Nephron progenitor cell (in vitro differentiated cells): ENCODE results near the gene HK2.
"Not testable (repeated sequence)": the region's sequence is repeated elsewhere in the genome, so short reads cannot be mapped to it uniquely, and the experiment has no call there.

ENCODE experiments used
- DNase-seq: peaks from one replicate; pipeline ENCODE4 v3.0.0; 2021
- H3K27ac Mint-ChIP-seq: 2 replicates; pipeline ENCODE4 v1.8.0; 2021; ENCODE audit warnings: mild to moderate bottlenecking, moderate library complexity, mixed read lengths
- H3K27me3 Mint-ChIP-seq: 2 replicates; pipeline ENCODE4 v1.8.0; 2021; ENCODE audit warnings: mild to moderate bottlenecking, low read depth, mixed read lengths; ENCODE audit not compliant: poor library complexity
- H3K36me3 Mint-ChIP-seq: 2 replicates; pipeline ENCODE4 v1.8.0; 2021; ENCODE audit warnings: low read depth, mixed read lengths
- H3K4me1 Mint-ChIP-seq: 2 replicates; pipeline ENCODE4 v1.8.0; 2021; ENCODE audit warnings: mixed read lengths
- H3K4me3 Mint-ChIP-seq: 2 replicates; pipeline ENCODE4 v1.8.0; 2021; ENCODE audit warnings: mild to moderate bottlenecking, moderate library complexity, mixed read lengths
- H3K9me3 Mint-ChIP-seq: 2 replicates; pipeline ENCODE4 v1.8.0; 2021; ENCODE audit warnings: mild to moderate bottlenecking, moderate library complexity, mixed read lengths
- CTCF ChIP-seq: fragments of 200-600 bp; sonication (generic); IDR thresholded peaks from 2 replicates; pipeline ENCODE4 v1.5.0; 2021; ENCODE audit warnings: antibody characterized with exemption

HK2 gene

GRCh38 chr2:74854401-74854800 is 20.5 kb downstream of the HK2 start:
- Mint-ChIP-seq H3K4me3 (no peak overlapping the region), H3K4me1 (peaks cover 30% of the 10 kb centered on the region), H3K27me3 (no peaks in the 10 kb centered on the region), H3K27ac (no peak overlapping the region), H3K36me3 (peaks cover 45% of the 10 kb centered on the region), H3K9me3 (no peaks in the 10 kb centered on the region)
- no peak for DNase-seq
- TF ChIP-seq CTCF, result no peak

DNA sequence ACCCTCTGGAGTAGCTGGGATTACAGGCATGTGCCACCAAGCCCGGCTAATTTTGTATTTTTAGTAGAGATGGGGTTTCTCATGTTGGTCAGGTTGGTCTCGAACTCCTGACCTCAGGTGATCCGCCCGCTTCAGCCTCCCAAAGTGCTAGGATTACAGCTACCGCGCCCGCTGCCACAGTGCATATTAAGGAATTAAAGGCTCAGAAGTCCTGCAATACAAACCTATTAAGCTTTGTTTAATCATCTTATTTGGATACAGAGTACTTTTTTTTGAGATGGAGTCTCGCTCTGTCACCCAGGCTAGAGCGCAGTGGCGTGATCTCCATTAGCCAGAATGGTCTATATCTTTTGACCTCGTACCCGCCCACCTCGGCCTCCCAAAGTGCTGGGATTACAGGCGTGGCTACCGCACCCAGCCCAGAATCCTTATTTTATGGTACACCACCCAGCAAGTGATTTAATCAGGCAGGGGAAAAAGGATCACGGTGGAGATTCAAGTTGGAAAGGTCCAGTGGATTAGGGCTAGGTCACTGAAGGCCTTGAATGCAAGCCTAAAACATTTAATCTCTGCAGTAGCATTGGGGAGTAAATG is 21.3 kb downstream of the HK2 start:
- Mint-ChIP-seq H3K27ac (peak overlapping the region; percentile 21), H3K4me1 (peaks cover 25% of the 10 kb centered on the region), H3K36me3 (peaks cover 48% of the 10 kb centered on the region)
- not testable (repeated sequence) for DNase-seq, H3K9me3 Mint-ChIP-seq, H3K4me3 Mint-ChIP-seq, H3K27me3 Mint-ChIP-seq

- Mint-ChIP-seq H3K4me3 (no peak overlapping the region), H3K9me3 (no peaks in the 10 kb centered on the region), H3K4me1 (peaks cover 19% of the 10 kb centered on the region), H3K36me3 (peaks cover 53% of the 10 kb centered on the region), H3K27ac (peak overlapping the region; percentile 72), H3K27me3 (no peaks in the 10 kb centered on the region)
- no peak for DNase-seq
- no peak for TF ChIP-seq CTCF
Observed at GRCh38 chr2:74856004-74856578, 22.2 kb downstream of the HK2 start.

- no peak for TF ChIP-seq CTCF
- Mint-ChIP-seq H3K27me3 (no peaks in the 10 kb centered on the region), H3K9me3 (no peaks in the 10 kb centered on the region), H3K4me3 (no peak overlapping the region), H3K36me3 (peaks cover 53% of the 10 kb centered on the region), H3K27ac (peak overlapping the region; percentile 72), H3K4me1 (peaks cover 17% of the 10 kb centered on the region)
- no peak for DNase-seq
Observed at GRCh38 chr2:74856599-74856998, 22.7 kb downstream of the HK2 start.

- TF ChIP-seq CTCF, result no peak
- Mint-ChIP-seq H3K4me1 (peaks cover 17% of the 10 kb centered on the region), H3K27me3 (no peaks in the 10 kb centered on the region), H3K9me3 (no peaks in the 10 kb centered on the region), H3K27ac (no peak overlapping the region), H3K36me3 (peaks cover 59% of the 10 kb centered on the region), H3K4me3 (no peak overlapping the region)
- DNase-seq, result no peak
Observed at GRCh38 chr2:74857215-74857614, 23.3 kb downstream of the HK2 start.

DNA sequence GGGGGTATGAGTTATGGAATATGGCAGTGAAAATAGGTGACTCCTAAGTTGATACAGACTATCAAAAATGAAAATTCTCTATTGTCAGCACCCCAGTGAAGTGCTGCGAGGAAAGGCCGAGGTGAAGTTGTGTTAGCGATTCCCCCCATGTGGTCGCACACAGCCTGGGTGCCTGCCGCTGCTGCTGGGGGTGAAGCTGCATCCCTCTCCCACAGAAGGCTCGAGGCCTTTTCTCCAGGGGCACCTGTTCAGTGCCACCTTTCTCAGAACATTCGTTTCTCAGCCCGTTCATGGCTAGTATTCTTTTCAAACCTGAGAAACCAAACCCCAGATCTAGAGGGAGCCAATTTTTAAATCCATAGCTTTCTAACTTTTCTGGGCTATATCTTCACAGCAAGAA is 23.8 kb downstream of the HK2 start:
- no peak for TF ChIP-seq CTCF

More for the DNA sequence above, 23.8 kb downstream of the HK2 start:
- Mint-ChIP-seq H3K4me1 (peaks cover 17% of the 10 kb centered on the region), H3K4me3 (no peak overlapping the region), H3K27me3 (no peaks in the 10 kb centered on the region), H3K27ac (no peak overlapping the region), H3K9me3 (no peaks in the 10 kb centered on the region), H3K36me3 (peaks cover 58% of the 10 kb centered on the region)
- no peak for DNase-seq
